ENCODE data around the gene EME1.
"Not testable (repeated sequence)": the region's sequence is repeated elsewhere in the genome, so short reads cannot be mapped to it uniquely, and the experiment has no call there.

EME1 gene

DNA sequence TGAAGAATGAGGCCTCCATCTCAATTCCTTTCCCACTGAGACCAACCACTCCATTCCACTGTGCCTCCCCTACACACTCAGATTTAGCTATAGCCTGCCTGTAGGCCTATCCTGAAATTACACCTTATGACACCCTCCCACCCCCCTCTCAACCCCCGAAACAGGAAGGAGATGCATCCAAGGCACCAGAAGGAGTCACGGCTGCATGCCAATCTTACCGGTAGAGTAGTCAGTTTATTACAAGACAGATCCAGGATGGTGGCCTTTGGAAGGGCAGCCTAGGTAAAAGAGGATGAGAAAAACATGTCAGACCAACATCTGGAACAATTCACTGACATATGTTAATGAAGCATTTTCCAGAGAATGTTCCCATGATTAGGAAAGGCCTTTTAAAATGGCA is 21.7 kb downstream of the EME1 start:
- peaks cover 39 to 54% of the 10 kb centered on the region in 2 donors for H3K36me3 ChIP-seq (ENCODE audit: control insufficient read depth in 1 of 2, insufficient read depth in 2 of 2, low read length in 2 of 2)
- H3K27ac ChIP-seq (ENCODE audit: low read depth, low read length), result no peak overlapping the region
- peak overlapping the region in 1 of 2 donors; percentile 29 for H3K9ac ChIP-seq (ENCODE audit: low read depth in 1 of 2, low read length in 2 of 2)
- peak overlapping the region; percentile 94 to 96 for H3K4me3 ChIP-seq (ENCODE audit: low read depth in 1 of 2, low read length in 2 of 2)
- no peaks in the 10 kb centered on the region for H3K27me3 ChIP-seq (ENCODE audit: control insufficient read depth in 1 of 2, insufficient read depth in 2 of 2, low read length in 2 of 2)
- peaks cover 24 to 25% of the 10 kb centered on the region in 2 donors for H3K4me1 ChIP-seq (ENCODE audit: control insufficient read depth in 1 of 2, insufficient read depth in 2 of 2, low read length in 2 of 2)
- no peaks in the 10 kb centered on the region for H3K9me3 ChIP-seq (ENCODE audit: control insufficient read depth in 1 of 2, low read length in 2 of 2)

DNA sequence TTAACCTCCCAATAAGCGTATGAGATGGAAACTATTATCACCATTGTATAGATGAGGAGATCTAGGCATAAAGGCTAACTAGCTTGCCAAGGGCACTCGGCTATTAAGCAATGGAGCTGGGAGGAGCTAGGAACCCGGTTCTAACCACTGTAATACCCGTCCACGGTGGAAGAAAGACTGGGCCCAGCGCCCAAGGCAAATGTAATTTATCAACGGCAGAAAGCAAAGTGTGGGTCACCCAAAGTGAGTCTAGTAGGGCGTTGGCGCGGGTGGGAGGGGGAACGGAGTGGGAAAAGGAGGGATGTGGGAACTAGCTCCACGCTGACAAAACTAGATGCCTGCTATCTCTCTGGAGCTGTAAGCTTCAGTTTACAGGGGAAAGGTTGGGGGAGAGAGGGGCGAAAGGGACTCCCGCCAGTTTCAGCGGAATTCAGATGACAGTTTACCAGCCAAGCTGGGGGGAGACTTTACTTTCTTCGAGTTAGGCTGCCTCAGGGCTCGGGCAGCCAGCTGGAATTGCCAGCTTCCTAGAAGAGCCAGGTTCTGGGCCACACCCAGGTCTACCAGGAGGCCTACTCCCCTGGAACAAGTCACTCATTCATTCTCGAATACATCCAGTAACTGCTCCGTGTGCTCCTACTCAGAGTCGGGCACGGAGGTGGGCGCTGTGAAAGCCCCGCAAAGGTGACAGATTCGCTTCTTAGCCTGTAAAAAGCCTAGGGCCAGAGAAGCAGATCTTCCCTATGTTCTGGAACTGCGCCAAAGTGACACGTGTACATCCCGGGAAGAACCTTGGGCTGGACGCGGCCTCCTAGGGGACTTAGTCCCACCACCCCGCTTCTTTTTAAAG is 23.5 kb downstream of the EME1 start:
- peak overlapping the region; percentile 94 to 96 for H3K4me3 ChIP-seq (ENCODE audit: low read depth in 1 of 2, low read length in 2 of 2)
- H3K9ac ChIP-seq (ENCODE audit: low read depth in 1 of 2, low read length in 2 of 2), result peak overlapping the region; percentile 90 to 93
- H3K9me3 ChIP-seq (ENCODE audit: control insufficient read depth in 1 of 2, low read length in 2 of 2), result no peaks in the 10 kb centered on the region
- H3K36me3 ChIP-seq (ENCODE audit: control insufficient read depth in 1 of 2, insufficient read depth in 2 of 2, low read length in 2 of 2), result peaks cover 30 to 36% of the 10 kb centered on the region in 2 donors
- peak overlapping the region; percentile 68 for H3K27ac ChIP-seq (ENCODE audit: low read depth, low read length)
- H3K4me1 ChIP-seq (ENCODE audit: control insufficient read depth in 1 of 2, insufficient read depth in 2 of 2, low read length in 2 of 2), result peaks cover 24 to 25% of the 10 kb centered on the region in 2 donors
- H3K27me3 ChIP-seq (ENCODE audit: control insufficient read depth in 1 of 2, insufficient read depth in 2 of 2, low read length in 2 of 2), result no peaks in the 10 kb centered on the region

DNA sequence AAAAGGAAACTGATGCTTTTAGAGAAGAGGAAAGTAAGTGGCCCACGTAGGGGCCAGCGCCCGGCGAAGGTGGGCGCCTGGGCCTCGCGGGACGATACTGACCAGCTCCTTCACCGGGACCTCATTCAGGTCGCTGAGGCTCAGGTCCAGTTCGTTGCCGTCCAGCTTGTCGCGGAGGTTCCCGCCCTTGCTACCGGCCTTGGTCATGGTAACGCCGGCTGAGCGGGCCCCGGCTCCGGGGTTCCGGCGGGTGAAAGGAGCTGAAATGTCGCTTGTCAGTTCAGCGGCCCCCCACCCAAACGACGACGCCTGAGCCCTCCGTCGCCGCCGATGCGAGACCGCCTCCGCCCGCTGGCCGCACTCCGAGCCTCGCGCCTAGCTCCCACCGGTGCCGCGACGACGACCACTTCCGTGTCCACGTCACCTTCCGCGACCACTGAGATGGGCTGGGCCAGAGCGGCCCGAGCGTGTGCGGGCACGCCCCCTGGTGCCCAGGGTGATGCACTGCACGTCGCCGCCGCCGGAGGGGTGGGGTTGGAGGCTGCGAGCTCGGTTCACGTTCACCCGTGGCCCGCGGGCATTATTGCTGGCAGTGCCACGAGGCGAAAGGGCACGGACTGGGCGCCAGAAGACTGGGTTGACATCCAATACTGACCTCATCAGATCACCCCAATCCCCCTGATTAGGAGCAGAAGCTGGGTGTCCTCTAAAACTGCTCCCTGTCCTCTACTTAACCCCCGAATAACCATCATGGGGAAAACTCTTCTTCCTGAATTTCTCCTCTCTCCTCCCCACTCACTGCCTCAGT is 24.3 kb downstream of the EME1 start, which contains the start of gene LRRC59:
Gene LRRC59 (minus strand): TSS at position 413 of the 808 bp plus-strand sequence. CDS start 206 bp downstream, at position 207.
- H3K36me3 ChIP-seq (ENCODE audit: control insufficient read depth in 1 of 2, insufficient read depth in 2 of 2, low read length in 2 of 2), result peaks cover 24 to 28% of the 10 kb centered on the region in 2 donors
- H3K9me3 ChIP-seq (ENCODE audit: control insufficient read depth in 1 of 2, low read length in 2 of 2), result no peaks in the 10 kb centered on the region
- peak within 1 kb of the TSS; percentile 68 for H3K27ac ChIP-seq (ENCODE audit: low read depth, low read length)
- peak within 1 kb of the TSS; percentile 90 to 93 for H3K9ac ChIP-seq (ENCODE audit: low read depth in 1 of 2, low read length in 2 of 2)
- H3K4me1 ChIP-seq (ENCODE audit: control insufficient read depth in 1 of 2, insufficient read depth in 2 of 2, low read length in 2 of 2), result peaks cover 24 to 25% of the 10 kb centered on the region in 2 donors
- no peaks in the 10 kb centered on the region for H3K27me3 ChIP-seq (ENCODE audit: control insufficient read depth in 1 of 2, insufficient read depth in 2 of 2, low read length in 2 of 2)
- H3K4me3 ChIP-seq (ENCODE audit: low read depth in 1 of 2, low read length in 2 of 2), result peak within 1 kb of the TSS; percentile 94 to 96

DNA sequence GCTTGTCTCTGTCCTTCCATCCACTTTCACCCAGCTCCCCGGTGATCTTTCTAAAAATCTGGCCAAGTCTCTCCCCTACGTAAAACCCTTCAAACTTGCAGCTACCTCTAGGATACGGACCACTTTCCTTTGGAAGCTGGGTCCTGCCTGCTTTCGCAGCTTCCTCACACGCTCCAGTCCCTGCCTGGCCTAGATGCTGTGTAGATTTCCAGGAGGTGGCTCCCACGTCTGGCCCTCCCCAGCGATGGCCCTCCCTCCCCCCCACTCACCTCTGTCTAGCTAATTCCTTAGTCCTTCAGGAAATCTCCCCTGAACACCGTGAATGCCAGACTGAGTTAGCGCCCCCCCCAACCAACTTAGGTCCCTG is 24.9 kb downstream of the EME1 start:
- Histone ChIP-seq H3K27me3 (ENCODE audit: control insufficient read depth in 1 of 2, insufficient read depth in 2 of 2, low read length in 2 of 2) (no peaks in the 10 kb centered on the region), H3K4me3 (ENCODE audit: low read depth in 1 of 2, low read length in 2 of 2) (peak overlapping the region; percentile 94 to 96), H3K9ac (ENCODE audit: low read depth in 1 of 2, low read length in 2 of 2) (peak overlapping the region in 1 of 2 donors; percentile 93), H3K36me3 (ENCODE audit: control insufficient read depth in 1 of 2, insufficient read depth in 2 of 2, low read length in 2 of 2) (peaks cover 18 to 22% of the 10 kb centered on the region in 2 donors), H3K9me3 (ENCODE audit: control insufficient read depth in 1 of 2, low read length in 2 of 2) (no peaks in the 10 kb centered on the region), H3K27ac (ENCODE audit: low read depth, low read length) (no peak overlapping the region), H3K4me1 (ENCODE audit: control insufficient read depth in 1 of 2, insufficient read depth in 2 of 2, low read length in 2 of 2) (peaks cover 24 to 25% of the 10 kb centered on the region in 2 donors)

DNA sequence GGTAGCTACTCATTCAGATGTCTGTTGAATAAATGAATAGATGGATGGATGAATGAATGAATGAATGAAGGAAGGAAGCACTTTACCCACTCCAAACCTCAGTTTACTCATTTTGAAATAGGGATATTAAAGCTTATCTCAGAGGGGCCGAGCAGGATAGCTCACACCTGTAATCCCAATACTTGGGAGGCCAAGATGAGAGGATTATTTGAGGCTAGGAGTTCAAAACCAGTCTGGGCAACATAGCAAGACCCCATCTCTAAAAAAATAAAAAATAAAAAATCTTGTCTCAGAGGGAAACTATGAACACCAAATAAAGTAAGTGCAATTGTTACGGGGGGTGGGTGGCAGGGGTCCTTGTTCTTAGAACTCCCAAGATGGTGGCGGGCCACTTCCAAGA is 25.6 kb downstream of the EME1 start:
- H3K27me3 ChIP-seq (ENCODE audit: control insufficient read depth in 1 of 2, insufficient read depth in 2 of 2, low read length in 2 of 2); H3K9me3 ChIP-seq (ENCODE audit: control insufficient read depth in 1 of 2, low read length in 2 of 2); H3K4me3 ChIP-seq (ENCODE audit: low read depth in 1 of 2, low read length in 2 of 2); H3K9ac ChIP-seq (ENCODE audit: low read depth in 1 of 2, low read length in 2 of 2); H3K27ac ChIP-seq (ENCODE audit: low read depth, low read length): not testable (repeated sequence)
- H3K36me3 ChIP-seq (ENCODE audit: control insufficient read depth in 1 of 2, insufficient read depth in 2 of 2, low read length in 2 of 2), result peaks cover 11 to 15% of the 10 kb centered on the region in 2 donors
- H3K4me1 ChIP-seq (ENCODE audit: control insufficient read depth in 1 of 2, insufficient read depth in 2 of 2, low read length in 2 of 2), result peaks cover 23 to 25% of the 10 kb centered on the region in 2 donors

DNA sequence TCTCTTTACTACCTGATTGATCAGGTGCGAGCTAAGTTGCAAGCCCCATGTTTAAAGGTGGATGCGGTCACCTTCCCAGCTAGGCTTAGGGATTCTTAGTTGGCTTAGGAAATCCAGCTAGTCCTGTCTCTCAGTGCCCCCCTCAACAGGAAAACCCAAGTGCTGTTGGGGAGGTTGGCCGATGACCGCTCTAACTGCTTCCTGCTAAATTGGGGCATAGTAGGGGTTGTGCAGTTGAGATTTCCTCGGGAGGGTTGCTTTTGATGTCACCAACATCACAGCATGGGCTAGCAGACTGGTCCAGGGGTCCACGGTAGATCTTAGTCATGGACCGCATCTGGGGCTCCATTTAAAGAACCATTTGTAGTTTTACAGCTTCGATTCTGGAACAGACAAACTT is 26.6 kb downstream of the EME1 start:
- not testable (repeated sequence) for H3K9ac ChIP-seq (ENCODE audit: low read depth in 1 of 2, low read length in 2 of 2); H3K36me3 ChIP-seq (ENCODE audit: control insufficient read depth in 1 of 2, insufficient read depth in 2 of 2, low read length in 2 of 2); H3K27ac ChIP-seq (ENCODE audit: low read depth, low read length); H3K4me3 ChIP-seq (ENCODE audit: low read depth in 1 of 2, low read length in 2 of 2); H3K9me3 ChIP-seq (ENCODE audit: control insufficient read depth in 1 of 2, low read length in 2 of 2); H3K27me3 ChIP-seq (ENCODE audit: control insufficient read depth in 1 of 2, insufficient read depth in 2 of 2, low read length in 2 of 2)
- peaks cover 18 to 23% of the 10 kb centered on the region in 2 donors for H3K4me1 ChIP-seq (ENCODE audit: control insufficient read depth in 1 of 2, insufficient read depth in 2 of 2, low read length in 2 of 2)

DNA sequence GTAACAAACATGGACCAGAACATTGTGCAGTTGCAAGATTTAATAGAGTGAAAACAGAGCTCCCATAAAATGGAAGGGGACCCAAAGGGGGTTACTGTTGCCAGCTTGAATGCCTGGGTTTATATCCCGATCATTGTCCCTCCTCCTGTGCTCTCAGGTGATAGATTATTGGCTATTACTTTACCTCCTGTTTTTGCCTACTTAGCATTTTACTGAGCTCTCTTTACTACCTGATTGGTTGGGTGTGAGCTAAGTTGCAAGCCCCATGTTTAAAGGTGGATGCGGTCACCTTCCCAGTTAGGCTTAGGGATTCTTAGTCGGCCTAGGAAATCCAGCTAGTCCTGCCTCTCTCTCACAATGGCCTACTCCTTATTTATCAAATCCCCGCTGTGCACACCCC is 32.3 kb downstream of the EME1 start:
- H3K27ac ChIP-seq (ENCODE audit: low read depth, low read length); H3K36me3 ChIP-seq (ENCODE audit: control insufficient read depth in 1 of 2, insufficient read depth in 2 of 2, low read length in 2 of 2); H3K4me3 ChIP-seq (ENCODE audit: low read depth in 1 of 2, low read length in 2 of 2); H3K4me1 ChIP-seq (ENCODE audit: control insufficient read depth in 1 of 2, insufficient read depth in 2 of 2, low read length in 2 of 2); H3K9ac ChIP-seq (ENCODE audit: low read depth in 1 of 2, low read length in 2 of 2); H3K27me3 ChIP-seq (ENCODE audit: control insufficient read depth in 1 of 2, insufficient read depth in 2 of 2, low read length in 2 of 2); H3K9me3 ChIP-seq (ENCODE audit: control insufficient read depth in 1 of 2, low read length in 2 of 2): not testable (repeated sequence)

DNA sequence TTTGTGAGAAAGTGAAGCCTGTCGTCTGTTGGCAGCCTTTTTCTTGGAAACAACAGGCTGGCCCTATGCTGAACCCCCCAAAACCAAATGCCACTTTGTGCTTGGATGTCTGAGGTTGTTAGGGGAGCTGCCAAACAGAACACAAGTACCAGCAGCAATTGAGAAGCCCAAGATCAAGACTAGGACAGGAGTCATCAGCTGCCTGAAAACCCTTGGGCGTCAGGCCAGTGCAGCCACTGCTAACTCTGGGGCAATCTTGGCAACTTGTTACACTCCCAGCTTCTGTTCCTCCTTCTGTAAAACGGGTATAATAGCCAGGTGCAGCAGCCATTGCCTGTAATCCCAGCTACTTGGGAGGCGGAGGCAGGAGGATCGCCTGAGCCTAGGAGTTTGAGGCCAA is 33.5 kb downstream of the EME1 start:
- H3K9ac ChIP-seq (ENCODE audit: low read depth in 1 of 2, low read length in 2 of 2), result no peak overlapping the region
- no peaks in the 10 kb centered on the region for H3K27me3 ChIP-seq (ENCODE audit: control insufficient read depth in 1 of 2, insufficient read depth in 2 of 2, low read length in 2 of 2)
- no peaks in the 10 kb centered on the region for H3K4me1 ChIP-seq (ENCODE audit: control insufficient read depth in 1 of 2, insufficient read depth in 2 of 2, low read length in 2 of 2)
- no peaks in the 10 kb centered on the region for H3K36me3 ChIP-seq (ENCODE audit: control insufficient read depth in 1 of 2, insufficient read depth in 2 of 2, low read length in 2 of 2)
- H3K9me3 ChIP-seq (ENCODE audit: control insufficient read depth in 1 of 2, low read length in 2 of 2), result no peaks in the 10 kb centered on the region
- no peak overlapping the region for H3K4me3 ChIP-seq (ENCODE audit: low read depth in 1 of 2, low read length in 2 of 2)
- no peak overlapping the region for H3K27ac ChIP-seq (ENCODE audit: low read depth, low read length)

DNA sequence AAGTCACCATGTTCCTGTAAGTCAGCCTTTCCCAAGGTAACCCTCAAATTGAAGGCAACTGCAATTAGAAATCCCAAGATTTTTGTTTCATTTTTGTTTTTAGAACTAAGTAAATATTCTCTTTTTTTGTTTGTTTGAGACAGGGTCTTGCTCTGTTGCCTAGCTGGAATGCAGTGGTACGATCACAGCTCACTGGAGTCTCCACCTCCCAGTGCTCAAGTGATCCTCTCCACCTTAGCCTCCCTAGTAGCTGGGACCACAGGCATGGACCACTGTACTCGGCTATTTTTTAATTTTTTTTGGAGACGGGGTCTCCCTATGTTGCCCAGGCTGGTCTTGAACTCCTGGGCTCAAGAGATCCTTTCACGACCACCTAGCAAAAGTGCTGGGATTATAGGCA is 34.9 kb downstream of the EME1 start:
- no peak overlapping the region for H3K27ac ChIP-seq (ENCODE audit: low read depth, low read length)
- no peak overlapping the region for H3K4me3 ChIP-seq (ENCODE audit: low read depth in 1 of 2, low read length in 2 of 2)
- no peaks in the 10 kb centered on the region for H3K9me3 ChIP-seq (ENCODE audit: control insufficient read depth in 1 of 2, low read length in 2 of 2)
- H3K9ac ChIP-seq (ENCODE audit: low read depth in 1 of 2, low read length in 2 of 2), result no peak overlapping the region
- no peaks in the 10 kb centered on the region for H3K27me3 ChIP-seq (ENCODE audit: control insufficient read depth in 1 of 2, insufficient read depth in 2 of 2, low read length in 2 of 2)
- H3K4me1 ChIP-seq (ENCODE audit: control insufficient read depth in 1 of 2, insufficient read depth in 2 of 2, low read length in 2 of 2), result peaks cover 0 to 3% of the 10 kb centered on the region in 2 donors
- H3K36me3 ChIP-seq (ENCODE audit: control insufficient read depth in 1 of 2, insufficient read depth in 2 of 2, low read length in 2 of 2), result no peaks in the 10 kb centered on the region

DNA sequence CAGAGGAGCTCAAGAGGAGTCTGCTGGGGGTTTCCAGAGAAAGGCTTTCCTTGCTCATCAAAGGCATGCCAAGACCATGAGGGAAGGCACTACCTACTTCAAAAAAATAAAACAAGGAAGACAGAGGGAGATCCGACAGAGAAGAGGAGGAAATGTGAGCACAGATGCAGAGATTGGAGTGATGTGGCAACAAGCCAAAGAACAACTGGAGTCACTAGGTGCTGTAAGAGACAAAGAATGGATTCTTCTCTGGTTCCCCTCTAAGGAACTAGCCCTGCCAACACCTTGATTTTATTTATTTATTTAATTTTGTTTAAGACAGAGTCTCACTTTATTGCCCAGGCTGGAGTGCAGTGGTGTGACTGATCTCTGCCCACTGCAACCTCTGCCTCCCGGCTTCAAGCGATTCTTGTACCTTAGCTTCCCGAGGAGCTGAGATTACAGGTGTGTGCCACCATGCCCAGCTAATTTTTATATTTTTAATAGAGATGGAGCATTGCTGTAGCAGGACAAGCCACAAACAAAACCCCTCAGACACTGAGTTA is 39.2 kb downstream of the EME1 start:
- Histone ChIP-seq H3K36me3 (ENCODE audit: control insufficient read depth in 1 of 2, insufficient read depth in 2 of 2, low read length in 2 of 2) (no peaks in the 10 kb centered on the region), H3K4me3 (ENCODE audit: low read depth in 1 of 2, low read length in 2 of 2) (no peak overlapping the region), H3K9me3 (ENCODE audit: control insufficient read depth in 1 of 2, low read length in 2 of 2) (no peaks in the 10 kb centered on the region), H3K4me1 (ENCODE audit: control insufficient read depth in 1 of 2, insufficient read depth in 2 of 2, low read length in 2 of 2) (peaks cover 0 to 3% of the 10 kb centered on the region in 2 donors), H3K27me3 (ENCODE audit: control insufficient read depth in 1 of 2, insufficient read depth in 2 of 2, low read length in 2 of 2) (no peaks in the 10 kb centered on the region), H3K27ac (ENCODE audit: low read depth, low read length) (no peak overlapping the region), H3K9ac (ENCODE audit: low read depth in 1 of 2, low read length in 2 of 2) (no peak overlapping the region)

Data from duodenal mucosa (tissue), 2 donors.